ENCODE data around the gene AUTS2.

The AUTS2 gene

GRCh38 chr7:70463352-70463938, 865.2 kb downstream of the AUTS2 start:
- no peak for DNase-seq (ENCODE audit: low spot score)

GRCh38 chr7:70466725-70467364, 868.6 kb downstream of the AUTS2 start:
- no peak for DNase-seq (ENCODE audit: low spot score)

GRCh38 chr7:70470746-70471145, 872.5 kb downstream of the AUTS2 start:
- DNase-seq (ENCODE audit: low spot score): no peak

- no peak for DNase-seq (ENCODE audit: low spot score)
Measured at GRCh38 chr7:70472601-70473237, 874.4 kb downstream of the AUTS2 start.

- no peak for DNase-seq (ENCODE audit: low spot score)
Measured at GRCh38 chr7:70474639-70475234, 876.5 kb downstream of the AUTS2 start.

GRCh38 chr7:70477036-70478010, 879.0 kb downstream of the AUTS2 start:
- no peak for DNase-seq (ENCODE audit: low spot score)

- DNase-seq (ENCODE audit: low spot score): no peak
Measured at GRCh38 chr7:70479153-70480021, 881.1 kb downstream of the AUTS2 start.

GRCh38 chr7:70480927-70481569, 882.8 kb downstream of the AUTS2 start:
- no peak for DNase-seq (ENCODE audit: low spot score)

GRCh38 chr7:70481570-70482123, 883.4 kb downstream of the AUTS2 start:
- DNase-seq (ENCODE audit: low spot score): no peak

- DNase-seq (ENCODE audit: low spot score): no peak
Measured at GRCh38 chr7:70484255-70484654, 886.0 kb downstream of the AUTS2 start.

- no peak for DNase-seq (ENCODE audit: low spot score)
Measured at GRCh38 chr7:70486977-70487376, 888.7 kb downstream of the AUTS2 start.

GRCh38 chr7:70487428-70487827, 889.2 kb downstream of the AUTS2 start:
- no peak for DNase-seq (ENCODE audit: low spot score)

- no peak for DNase-seq (ENCODE audit: low spot score)
Measured at GRCh38 chr7:70487886-70488285, 889.6 kb downstream of the AUTS2 start.

- no peak for DNase-seq (ENCODE audit: low spot score)
Measured at GRCh38 chr7:70489813-70490212, 891.5 kb downstream of the AUTS2 start.

GRCh38 chr7:70492625-70493024, 894.4 kb downstream of the AUTS2 start:
- DNase-seq (ENCODE audit: low spot score): no peak

GRCh38 chr7:70494225-70495032, 896.2 kb downstream of the AUTS2 start:
- no peak for DNase-seq (ENCODE audit: low spot score)

- DNase-seq (ENCODE audit: low spot score): no peak
Measured at GRCh38 chr7:70495033-70495376, 896.7 kb downstream of the AUTS2 start.

GRCh38 chr7:70497793-70498192, 899.5 kb downstream of the AUTS2 start:
- DNase-seq (ENCODE audit: low spot score): no peak

GRCh38 chr7:70498232-70498992, 900.1 kb downstream of the AUTS2 start:
- no peak for DNase-seq (ENCODE audit: low spot score)
